ENCODE results near the gene ODF2.
"Not testable (repeated sequence)": the region's sequence is repeated elsewhere in the genome, so short reads cannot be mapped to it uniquely, and the experiment has no call there.

ODF2 gene

GRCh38 chr9:128482186-128482585, 26.4 kb downstream of the ODF2 start:
- no peak for DNase-seq

- DNase-seq = no peak
Measured at GRCh38 chr9:128484686-128485413, 29.0 kb downstream of the ODF2 start.

GRCh38 chr9:128485414-128485855, 29.6 kb downstream of the ODF2 start:
- DNase-seq = no peak

- DNase-seq = no peak
Measured at GRCh38 chr9:128486201-128486600, 30.4 kb downstream of the ODF2 start.

- DNase-seq = no peak
Measured at GRCh38 chr9:128493424-128493823, 37.6 kb downstream of the ODF2 start.

- DNase-seq = peak in 3 of 58 donors; percentile 3 to 29 (median 10)
Measured at GRCh38 chr9:128494108-128494745, 38.4 kb downstream of the ODF2 start.

- peak in 3 of 58 donors; percentile 3 to 13 (median 4) for DNase-seq
Measured at GRCh38 chr9:128494746-128495129, 38.9 kb downstream of the ODF2 start.

GRCh38 chr9:128495296-128495695, 39.5 kb downstream of the ODF2 start:
- DNase-seq = no peak

GRCh38 chr9:128495804-128496417, 40.1 kb downstream of the ODF2 start:
- DNase-seq = no peak

GRCh38 chr9:128497824-128498610, 42.2 kb downstream of the ODF2 start:
- DNase-seq = peak in 33 of 58 donors; percentile 6 to 85 (median 37)

- no peak for DNase-seq
Measured at GRCh38 chr9:128498911-128499310, 43.1 kb downstream of the ODF2 start.

GRCh38 chr9:128499920-128500319, 44.1 kb downstream of the ODF2 start:
- no peak for DNase-seq

- not testable (repeated sequence) for DNase-seq
Measured at GRCh38 chr9:128503415-128503825, 47.6 kb downstream of the ODF2 start.

- no peak for DNase-seq
Measured at GRCh38 chr9:128503870-128504269, 48.1 kb downstream of the ODF2 start.

- DNase-seq = peak; percentile 52 to 96 (median 91)
Measured at GRCh38 chr9:128504485-128505413, 48.9 kb downstream of the ODF2 start, which contains the start of gene GLE1. Gene GLE1, plus strand, starts transcription at chr9:128504719. Its CDS starts 87 bp downstream, at chr9:128504806.

- no peak for DNase-seq
Measured at GRCh38 chr9:128505414-128505765, 49.6 kb downstream of the ODF2 start.

GRCh38 chr9:128505906-128506305, 50.1 kb downstream of the ODF2 start:
- DNase-seq = not testable (repeated sequence)

GRCh38 chr9:128512820-128513219, 57.0 kb downstream of the ODF2 start:
- no peak for DNase-seq

- DNase-seq = no peak
Measured at GRCh38 chr9:128521956-128522355, 66.2 kb downstream of the ODF2 start.

- peak in 23 of 58 donors; percentile 4 to 47 (median 15) for DNase-seq
Measured at GRCh38 chr9:128523199-128523925, 67.6 kb downstream of the ODF2 start.
